Activated CD8-positive, alpha-beta memory T cell treated with anti-CD3 and anti-CD28 coated beads, Interleukin-2, amount 50 U/mL, for 48 hours (primary cell): Measurements from ENCODE around the gene DDI2.
"Not testable (repeated sequence)": the region's sequence is repeated elsewhere in the genome, so short reads cannot be mapped to it uniquely, and the experiment has no call there.

ENCODE experiments used
- DNase-seq: peaks from one replicate; pipeline ENCODE4 v3.0.0-alpha.2; 2020

The DDI2 gene

GRCh38 chr1:15680561-15681348, 63.5 kb downstream of the DDI2 start:
- no peak for DNase-seq

- DNase-seq = no peak
Measured at GRCh38 chr1:15681349-15682292, 64.4 kb downstream of the DDI2 start.

GRCh38 chr1:15682936-15683341, 65.7 kb downstream of the DDI2 start:
- DNase-seq = no peak

- no peak for DNase-seq
Measured at GRCh38 chr1:15683345-15684039, 66.2 kb downstream of the DDI2 start.

- DNase-seq = peak; percentile 75
Measured at GRCh38 chr1:15684042-15684461, 66.8 kb downstream of the DDI2 start, which contains the start of gene PLEKHM2. Gene PLEKHM2 (plus strand): TSS chr1:15684320. CDS start chr1:15684559, 239 bp downstream.

- peak; percentile 74 for DNase-seq
Measured at GRCh38 chr1:15684468-15685291, 67.4 kb downstream of the DDI2 start.

- no peak for DNase-seq
Measured at GRCh38 chr1:15685820-15686219, 68.6 kb downstream of the DDI2 start.

- DNase-seq = no peak
Measured at GRCh38 chr1:15687446-15687845, 70.2 kb downstream of the DDI2 start.

- no peak for DNase-seq
Measured at GRCh38 chr1:15690317-15690716, 73.1 kb downstream of the DDI2 start.

- no peak for DNase-seq
Measured at GRCh38 chr1:15691434-15692032, 74.3 kb downstream of the DDI2 start.

GRCh38 chr1:15692121-15692682, 74.9 kb downstream of the DDI2 start:
- no peak for DNase-seq

- no peak for DNase-seq
Measured at GRCh38 chr1:15693371-15693770, 76.1 kb downstream of the DDI2 start.

GRCh38 chr1:15696956-15697521, 79.8 kb downstream of the DDI2 start:
- DNase-seq = no peak

- DNase-seq = no peak
Measured at GRCh38 chr1:15698201-15698600, 80.9 kb downstream of the DDI2 start.

- DNase-seq = not testable (repeated sequence)
Measured at GRCh38 chr1:15699321-15699720, 82.1 kb downstream of the DDI2 start.

- no peak for DNase-seq
Measured at GRCh38 chr1:15700508-15700907, 83.2 kb downstream of the DDI2 start.

GRCh38 chr1:15701784-15702183, 84.5 kb downstream of the DDI2 start:
- no peak for DNase-seq

- DNase-seq = no peak
Measured at GRCh38 chr1:15702722-15703550, 85.7 kb downstream of the DDI2 start.

- DNase-seq = no peak
Measured at GRCh38 chr1:15703562-15703961, 86.3 kb downstream of the DDI2 start.
